H1 (cell line): ENCODE results near the gene KIF23. TPM values are rescaled to one million over a fixed set of nuclear protein-coding genes. Genes with fewer than 3 reads are reported as not detected.

Experiments
- CTCF ChIA-PET: fragments of 300-600 bp; sonication (Branson Sonifier 250); formaldehyde crosslinking; loops from one replicate; lab custom pipeline; 2021; ENCODE audit not compliant: partially characterized antibody; lab: Charles Lee
- POLR2A ChIA-PET: fragments of 300-600 bp; sonication (Branson Sonifier 250); formaldehyde crosslinking; loops from one replicate; lab custom pipeline; 2021; ENCODE audit warnings: inconsistent platforms; ENCODE audit not compliant: partially characterized antibody; lab: Charles Lee
- DNase-seq, 2 experiments: peaks; one replicate each; pipeline versions ENCODE4 v3.0.0 to v3.0.0-alpha.2; 2010 to 2022; ENCODE audit warnings: low spot score in 2 of 2, low read depth in 1 of 2, mixed read lengths in 1 of 2
- FAIRE-seq: peaks from 2 replicates; lab custom pipeline; 2011; peaks lifted over from hg19 to GRCh38; lab: Jason Lieb, UNC
- H2AFZ ChIP-seq: 2 replicates; pipeline ENCODE4 v1.8.1; 2012; ENCODE audit warnings: low read length, inconsistent platforms
- H2AK5ac ChIP-seq: 2 replicates; pipeline ENCODE4 v1.6.1; 2013; ENCODE audit warnings: low read depth, low read length
- H2BK120ac ChIP-seq: replicated peaks from 2 replicates; pipeline ENCODE3; 2013; ENCODE audit warnings: low read depth, low read length, inconsistent platforms
- H2BK12ac ChIP-seq: 2 replicates; pipeline ENCODE4 v1.6.1; 2013; ENCODE audit warnings: low read depth, low read length
- H2BK15ac ChIP-seq: 2 replicates; pipeline ENCODE4 v1.6.1; 2013; ENCODE audit warnings: low read length
- H2BK20ac ChIP-seq: 2 replicates; pipeline ENCODE4 v1.6.1; 2013; ENCODE audit warnings: low read length
- H2BK5ac ChIP-seq: 2 replicates; pipeline ENCODE4 v1.6.1; 2013; ENCODE audit warnings: low read depth, low read length
- H3K14ac ChIP-seq: 2 replicates; pipeline ENCODE4 v1.6.1; 2013; ENCODE audit warnings: inconsistent platforms; ENCODE audit not compliant: insufficient read length
- H3K18ac ChIP-seq: 2 replicates; pipeline ENCODE4 v1.6.1; 2013; ENCODE audit warnings: low read length; ENCODE audit errors: extremely low read depth
- H3K23ac ChIP-seq: 2 replicates; pipeline ENCODE4 v1.6.1; 2013; ENCODE audit warnings: inconsistent platforms; ENCODE audit not compliant: insufficient read length
- H3K23me2 ChIP-seq: 2 replicates; pipeline ENCODE4 v1.6.1; 2013; ENCODE audit warnings: low read depth, low read length
- H3K27ac ChIP-seq: 2 replicates; pipeline ENCODE4 v1.6.1; 2011; ENCODE audit warnings: low read depth, low read length, inconsistent platforms
- H3K27me3 ChIP-seq, 4 experiments: replicated peaks in 1 of 4; 1 replicate in 1 of 4; 2 replicates in 3 of 4; pipeline versions ENCODE4 v1.6.1 to v1.8.1; 2011 to 2013; ENCODE audit warnings: low read length in 3 of 4, mild to moderate bottlenecking in 3 of 4, inconsistent platforms in 2 of 4, mixed read lengths in 2 of 4, moderate library complexity in 1 of 4; ENCODE audit not compliant: control insufficient read depth in 3 of 4, insufficient read depth in 3 of 4; ENCODE audit errors: extremely low read depth in 1 of 4
- H3K36me3 ChIP-seq, 4 experiments: 2 replicates each; pipeline versions ENCODE4 v1.6.1 to v1.8.1; 2011 to 2013; ENCODE audit warnings: mild to moderate bottlenecking in 4 of 4, low read length in 3 of 4, moderate library complexity in 2 of 4, control low read depth in 1 of 4, inconsistent platforms in 1 of 4; ENCODE audit not compliant: insufficient read depth in 4 of 4, control insufficient read depth in 2 of 4
- H3K4ac ChIP-seq: replicated peaks from 2 replicates; pipeline ENCODE3; 2013; ENCODE audit warnings: low read length, low read depth, mixed read lengths, inconsistent platforms; ENCODE audit not compliant: insufficient read length
- H3K4me1 ChIP-seq, 4 experiments: replicated peaks in 1 of 4; 1 replicate in 1 of 4; 2 replicates in 3 of 4; pipeline versions ENCODE4 v1.6.1 to v1.8.1; 2011 to 2013; ENCODE audit warnings: low read length in 3 of 4, inconsistent platforms in 2 of 4, mixed read lengths in 1 of 4; ENCODE audit not compliant: insufficient read depth in 4 of 4, control insufficient read depth in 3 of 4
- H3K4me2 ChIP-seq, 2 experiments: 2 replicates each; pipeline versions ENCODE4 v1.6.1 to v1.8.1; 2011 to 2013; ENCODE audit warnings: low read depth in 2 of 2, low read length in 2 of 2, control low read depth in 1 of 2, inconsistent platforms in 1 of 2, mild to moderate bottlenecking in 1 of 2; ENCODE audit not compliant: insufficient read depth in 1 of 2
- H3K4me3 ChIP-seq, 4 experiments: fragments of 200-600, 300-600 bp in 1 of 4; sonication (generic), shearing (Covaris generic), sonication (Bioruptor Twin) in 1 of 4; 2 replicates each; pipeline versions ENCODE4 v1.5.1 to v1.8.1; 2011 to 2016; ENCODE audit warnings: low read length in 4 of 4, low read depth in 3 of 4, control low read depth in 2 of 4, inconsistent platforms in 2 of 4, mild to moderate bottlenecking in 2 of 4, mixed read lengths in 1 of 4, moderate library complexity in 1 of 4; ENCODE audit not compliant: insufficient read depth in 2 of 4; ENCODE audit errors: extremely low read depth in 1 of 4
- H3K56ac ChIP-seq: replicated peaks from 2 replicates; pipeline ENCODE3; 2013; ENCODE audit warnings: low read depth, mild to moderate bottlenecking, mixed read lengths, low read length, inconsistent platforms; ENCODE audit not compliant: insufficient read length
- H3K79me1 ChIP-seq: 2 replicates; pipeline ENCODE4 v1.6.1; 2013; ENCODE audit warnings: low read depth, low read length, control low read depth
- H3K79me2 ChIP-seq, 2 experiments: 2 replicates each; pipeline versions ENCODE4 v1.6.1 to v1.8.1; 2012 to 2013; ENCODE audit warnings: low read length in 2 of 2, mild to moderate bottlenecking in 2 of 2, inconsistent platforms in 1 of 2; ENCODE audit not compliant: insufficient read depth in 2 of 2, control insufficient read depth in 1 of 2
- H3K9ac ChIP-seq, 4 experiments: replicated peaks in 1 of 4; 1 replicate in 1 of 4; 2 replicates in 3 of 4; pipeline versions ENCODE4 v1.6.1 to v1.8.1; 2011 to 2013; ENCODE audit warnings: low read depth in 3 of 4, low read length in 3 of 4, control low read depth in 2 of 4, mild to moderate bottlenecking in 2 of 4, moderate library complexity in 2 of 4, inconsistent platforms in 1 of 4; ENCODE audit errors: extremely low read depth in 1 of 4
- H3K9me3 ChIP-seq, 2 experiments: 2 replicates each; pipeline versions ENCODE4 v1.6.1 to v1.8.1; 2012 to 2013; ENCODE audit warnings: mild to moderate bottlenecking in 2 of 2, moderate library complexity in 2 of 2, control low read depth in 1 of 2, inconsistent platforms in 1 of 2, low read depth in 1 of 2, low read length in 1 of 2, mixed read lengths in 1 of 2; ENCODE audit not compliant: insufficient read depth in 2 of 2
- H4K20me1 ChIP-seq, 2 experiments: replicated peaks in 1 of 2; 2 replicates each; pipeline versions ENCODE3 to v1.8.1; 2011 to 2013; ENCODE audit warnings: inconsistent platforms in 2 of 2, low read length in 2 of 2, mild to moderate bottlenecking in 1 of 2; ENCODE audit not compliant: insufficient read depth in 2 of 2, control insufficient read depth in 1 of 2
- H4K5ac ChIP-seq: 2 replicates; pipeline ENCODE4 v1.6.1; 2013; ENCODE audit warnings: low read length, low read depth, mixed read lengths, inconsistent platforms; ENCODE audit not compliant: insufficient read length
- H4K8ac ChIP-seq: 2 replicates; pipeline ENCODE4 v1.8.0; 2013; ENCODE audit warnings: mild to moderate bottlenecking, moderate library complexity, low read length, inconsistent platforms; ENCODE audit not compliant: insufficient read depth; ENCODE audit errors: extremely low read depth
- H4K91ac ChIP-seq: replicated peaks from 2 replicates; pipeline ENCODE3; 2013; ENCODE audit warnings: low read length, mixed read lengths, inconsistent platforms; ENCODE audit not compliant: insufficient read length
- BCL11A ChIP-seq, 2 experiments: IDR thresholded peaks; one replicate each; pipeline ENCODE4 v1.6.1; 2011; ENCODE audit warnings: low read depth in 2 of 2, low read length in 2 of 2, mild to moderate bottlenecking in 2 of 2
- CEBPB ChIP-seq: IDR thresholded peaks from 2 replicates; pipeline ENCODE4 v1.6.1; 2012; ENCODE audit warnings: low read depth, low read length
- EZH2 ChIP-seq: fragments of 200-600 bp; sonication (generic); IDR thresholded peaks from 2 replicates; pipeline ENCODE4 v1.7.1; 2012; ENCODE audit warnings: low read depth, mild to moderate bottlenecking, moderate library complexity, low read length, inconsistent platforms; ENCODE audit not compliant: severe bottlenecking
- GABPA ChIP-seq: IDR thresholded peaks from 2 replicates; pipeline ENCODE4 v1.6.1; 2011; ENCODE audit warnings: mild to moderate bottlenecking, low read length, moderate library complexity, borderline replicate concordance; ENCODE audit not compliant: insufficient read depth
- KDM5A ChIP-seq: fragments of 200-600 bp; IDR thresholded peaks from 2 replicates; pipeline ENCODE4 v1.7.1; 2012; ENCODE audit warnings: mild to moderate bottlenecking, low read length, inconsistent platforms, mixed read lengths
- POLR2A ChIP-seq, 2 experiments: IDR thresholded peaks; 1 replicate in 1 of 2; 2 replicates in 1 of 2; pipeline ENCODE4 v1.6.1; 2011; ENCODE audit warnings: low read depth in 2 of 2, low read length in 2 of 2, mild to moderate bottlenecking in 2 of 2; ENCODE audit errors: control extremely low read depth in 1 of 2
- RAD21 ChIP-seq, 2 experiments: IDR thresholded peaks in 1 of 2; conservative IDR thresholded peaks in 1 of 2; 2 replicates each; pipeline ENCODE4 v1.6.1; 2011; ENCODE audit warnings: low read depth in 2 of 2, low read length in 2 of 2, improper control_type of control experiment in 1 of 2, inconsistent platforms in 1 of 2, mild to moderate bottlenecking in 1 of 2, moderate library complexity in 1 of 2
- RXRA ChIP-seq: IDR thresholded peaks from 2 replicates; pipeline ENCODE4 v1.6.1; 2011; ENCODE audit warnings: low read depth, mild to moderate bottlenecking, low read length, moderate library complexity; ENCODE audit not compliant: insufficient read depth
- SP1 ChIP-seq: IDR thresholded peaks from 2 replicates; pipeline ENCODE4 v1.6.1; 2011; ENCODE audit warnings: low read depth, low read length
- WGBS, 2 experiments: shearing (Covaris generic) in 1 of 2; methylation state at CpG; one replicate each; pipeline versions ENCODE4 v1.1.6 to v1.1.7; 2013 to 2015; ENCODE audit warnings: low lambda C conversion rate in 2 of 2, mixed read lengths in 2 of 2, inconsistent platforms in 1 of 2, low coverage in 1 of 2, missing lambda C conversion rate in 1 of 2; ENCODE audit not compliant: insufficient replicate concordance in 2 of 2, insufficient coverage in 1 of 2, insufficient read length in 1 of 2; ENCODE audit errors: extremely low coverage in 1 of 2, missing lambda C conversion rate in 1 of 2; 5-methylcytosine and 5-hydroxymethylcytosine counted together
- polyA plus RNA-seq, 7 experiments: library from polyadenylated mRNA; depleted of rRNA in 3 of 7; stranded (reverse) in 5 of 7; unstranded in 2 of 7; fragments of >200 nt in 5 of 7; fragments of 200-250 nt in 2 of 7; gene quantifications; 1 replicate in 5 of 7; 2 replicates in 1 of 7; 4 replicates in 1 of 7; pipeline versions ENCODE4 v1.2.1 to v1.2.3, GENCODE V29; 2011 to 2013; ENCODE audit warnings: missing spikeins in 2 of 7, mixed read lengths in 2 of 7
- total RNA-seq: library from RNA; stranded (reverse); fragmentation: NEBNext Ultra II Directional; extraction: Animal tissue kit (Norgen Biotek cat#: 25700); gene quantifications from 2 replicates; pipeline ENCODE4 v1.2.1, GENCODE V29; 2021
- TF ChIP-seq, protein P1 (sequence below): IDR thresholded peaks from 2 replicates; pipeline ENCODE4 v1.6.1; 2011; ENCODE audit warnings: low read length, improper control_type of control experiment

Gene KIF23
- total and polyA plus RNA-seq, 2 of the 8 experiments (the other 6 are each of a cell fraction or from before 2014, with no cell fraction given): 26.2 to 77.4 TPM

DNA sequence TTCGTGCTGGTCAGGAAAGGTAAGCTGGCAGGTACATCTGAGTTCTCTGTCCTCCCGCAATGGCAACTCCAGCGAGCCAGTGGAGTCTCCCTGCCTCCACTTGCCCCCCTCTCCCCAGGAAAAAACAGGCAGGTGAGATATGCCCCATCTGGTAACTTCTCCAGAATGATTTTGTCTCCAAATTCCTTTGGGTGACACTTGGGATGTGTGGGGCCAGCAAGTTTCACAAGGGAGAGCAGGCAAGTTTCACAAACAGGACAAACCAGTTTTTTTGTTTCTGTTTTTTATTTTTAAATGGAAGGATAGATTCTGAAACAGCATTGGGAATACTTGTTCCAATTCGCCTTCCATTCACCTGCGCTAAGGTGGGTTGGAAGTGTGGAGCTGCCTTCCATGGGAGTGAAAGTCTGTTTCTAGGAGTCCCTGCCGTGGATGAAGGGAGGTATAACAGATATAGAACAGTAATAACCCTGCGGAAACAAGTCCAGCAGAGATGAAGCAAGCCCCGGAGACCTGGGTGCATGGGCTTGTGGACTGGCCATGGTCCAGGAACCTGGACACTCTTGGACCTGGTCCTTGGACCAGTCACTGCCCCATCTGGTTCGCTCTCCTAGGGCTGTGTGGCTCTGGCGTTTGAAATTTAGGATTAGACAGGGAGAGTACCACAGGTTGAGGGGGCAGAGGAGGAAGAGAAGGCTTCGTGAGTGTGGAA is 22.9 kb upstream of the KIF23 start:
- no peaks in the 10 kb centered on the region for H3K9me3 ChIP-seq
- H3K14ac ChIP-seq: no peak overlapping the region
- FAIRE-seq (no peak), DNase-seq (peak in 1 of 2 experiments; percentile 31)
- no peak overlapping the region for H2BK20ac ChIP-seq
- no peak overlapping the region for H3K23ac ChIP-seq
- H3K4me1 ChIP-seq: peaks cover 0 to 17% (median 7%) of the 10 kb centered on the region in 4 experiments; a peak in 5 of 7 replicates
- no peaks in the 10 kb centered on the region for H3K27me3 ChIP-seq
- H4K91ac ChIP-seq: no peak overlapping the region
- H3K4me3 ChIP-seq: no peak overlapping the region
- H2BK15ac ChIP-seq: no peak overlapping the region
- H3K4me2 ChIP-seq: no peak overlapping the region
- no peaks in the 10 kb centered on the region for H3K23me2 ChIP-seq
- POLR2A ChIA-PET: no interaction called here
- H2BK12ac ChIP-seq: no peak overlapping the region
- H2BK120ac ChIP-seq: no peak overlapping the region
- no peak overlapping the region for H4K8ac ChIP-seq
- no peak overlapping the region for H3K18ac ChIP-seq
- no peak overlapping the region for H3K27ac ChIP-seq
- no peaks in the 10 kb centered on the region for H3K79me1 ChIP-seq
- H3K79me2 ChIP-seq: no peaks in the 10 kb centered on the region
- peaks cover 0 to under 1% of the 10 kb centered on the region in 2 experiments for H4K20me1 ChIP-seq
- H2AK5ac ChIP-seq: no peak overlapping the region
- WGBS, 2 experiments: 92% methylated on average over 11 of the region's 11 CpGs; no CpG with 5 or more reads in 1 of the 2 experiments
- no peak overlapping the region for H2BK5ac ChIP-seq
- no peak overlapping the region for H2AFZ ChIP-seq
- H3K56ac ChIP-seq: no peak overlapping the region
- CTCF ChIA-PET: interaction anchor here (1.0 to 6.1 kb wide), 4 partner anchors 10 to 878 kb away, joined by 3 to 43 read pairs (median 5); no protein-coding TSS in a partner anchor
- no peaks in the 10 kb centered on the region for H3K36me3 ChIP-seq
- no peak overlapping the region for H4K5ac ChIP-seq
- H3K9ac ChIP-seq: no peak overlapping the region
- no peak overlapping the region for H3K4ac ChIP-seq
- no peak for TF ChIP-seq EZH2
- no peak for TF ChIP-seq KDM5A
- no peak for TF ChIP-seq RXRA
- TF ChIP-seq GABPA: no peak
- TF ChIP-seq, protein P1, sequence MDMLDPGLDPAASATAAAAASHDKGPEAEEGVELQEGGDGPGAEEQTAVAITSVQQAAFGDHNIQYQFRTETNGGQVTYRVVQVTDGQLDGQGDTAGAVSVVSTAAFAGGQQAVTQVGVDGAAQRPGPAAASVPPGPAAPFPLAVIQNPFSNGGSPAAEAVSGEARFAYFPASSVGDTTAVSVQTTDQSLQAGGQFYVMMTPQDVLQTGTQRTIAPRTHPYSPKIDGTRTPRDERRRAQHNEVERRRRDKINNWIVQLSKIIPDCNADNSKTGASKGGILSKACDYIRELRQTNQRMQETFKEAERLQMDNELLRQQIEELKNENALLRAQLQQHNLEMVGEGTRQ: no peak
- TF ChIP-seq BCL11A (IDR thresholded peaks at IDR 0.05; ENCODE audit: low read depth in 2 of 2, low read length in 2 of 2): no peak
- TF ChIP-seq CEBPB: no peak
- no peak for TF ChIP-seq SP1
- TF ChIP-seq RAD21 (IDR thresholded peaks at IDR 0.05 in 1 of 2, conservative IDR thresholded peaks at IDR 0.05 in 1 of 2; ENCODE audit: low read depth in 2 of 2, low read length in 2 of 2): no peak
- TF ChIP-seq POLR2A (IDR thresholded peaks at IDR 0.05; ENCODE audit: control extremely low read depth in 1 of 2, low read depth in 2 of 2, low read length in 2 of 2): no peak
